Central memory CD4-positive, alpha-beta T cell (primary cell): ENCODE measurements around the gene MPDZ.

Source experiments
- DNase-seq: peaks from one replicate; pipeline ENCODE4 v3.0.0; 2022

MPDZ gene

GRCh38 chr9:13078164-13078563, 201.3 kb downstream of the MPDZ start:
- DNase-seq: no peak

GRCh38 chr9:13076616-13077015, 202.9 kb downstream of the MPDZ start:
- DNase-seq: no peak

DNA sequence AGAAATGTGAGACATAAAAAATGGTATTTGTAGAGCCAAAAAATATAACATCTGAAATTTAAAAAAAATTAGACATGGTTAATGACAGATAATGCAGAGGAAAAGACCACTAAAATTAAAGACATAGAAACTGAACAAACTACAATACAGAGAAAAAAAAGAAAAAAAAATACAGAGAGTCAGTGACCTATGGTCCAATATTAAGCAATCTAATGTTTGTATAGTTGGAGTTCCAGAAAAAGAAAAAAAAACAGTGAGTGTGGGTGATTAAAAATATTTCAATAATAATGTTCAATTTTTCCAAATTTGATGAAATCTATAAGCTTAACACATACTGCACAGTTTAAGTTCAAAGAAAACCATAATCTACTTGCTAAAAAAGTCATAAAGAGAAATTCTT, 207.6 kb downstream of the MPDZ start:
- DNase-seq: no peak

DNA sequence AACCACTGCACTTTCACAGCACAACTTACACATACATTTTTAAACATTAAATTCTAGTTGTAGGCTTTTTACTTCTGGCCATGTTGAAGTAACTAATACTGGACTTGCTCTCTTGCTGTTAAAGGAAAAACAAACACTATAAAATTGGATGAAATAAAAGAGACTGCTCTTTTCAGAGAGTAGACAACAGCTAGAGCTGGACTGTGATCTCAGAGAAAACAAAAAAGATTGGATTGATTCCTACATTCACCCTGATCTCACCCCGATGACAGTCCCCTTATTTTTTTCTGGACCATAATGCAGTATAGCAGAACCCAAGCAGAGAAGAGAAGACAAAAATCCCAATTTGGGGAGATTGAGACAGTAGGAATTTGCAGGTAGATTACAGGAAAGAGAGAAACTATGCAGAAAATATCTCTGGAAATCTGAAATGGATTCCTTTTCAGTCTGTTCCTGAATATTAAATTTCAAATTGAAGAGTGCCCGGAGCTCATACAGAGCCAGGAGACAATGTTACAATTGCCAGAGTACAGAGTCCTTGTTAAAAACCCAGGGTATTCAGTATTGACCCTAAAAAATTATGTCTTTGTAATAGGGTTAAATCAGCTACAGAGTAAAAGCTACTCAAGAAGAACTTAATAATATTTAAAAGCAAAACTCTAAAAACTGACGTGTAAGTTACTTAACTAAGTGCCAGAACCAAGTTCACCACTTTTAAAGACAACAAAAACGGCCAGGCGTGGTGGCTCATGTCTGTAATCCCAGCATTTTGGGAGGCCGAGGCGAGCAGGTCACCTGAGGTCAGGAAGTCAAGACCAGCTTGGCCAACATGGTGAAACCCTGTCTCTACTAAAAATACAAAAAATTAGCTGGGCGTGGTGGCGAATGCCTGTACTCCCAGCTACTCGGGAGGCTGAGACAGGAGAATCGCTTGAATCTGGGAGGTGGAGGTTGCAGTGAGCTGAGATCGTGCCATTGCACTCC, 208.6 kb downstream of the MPDZ start:
- DNase-seq: no peak

GRCh38 chr9:13069498-13069897, 210.0 kb downstream of the MPDZ start:
- DNase-seq: no peak

DNA sequence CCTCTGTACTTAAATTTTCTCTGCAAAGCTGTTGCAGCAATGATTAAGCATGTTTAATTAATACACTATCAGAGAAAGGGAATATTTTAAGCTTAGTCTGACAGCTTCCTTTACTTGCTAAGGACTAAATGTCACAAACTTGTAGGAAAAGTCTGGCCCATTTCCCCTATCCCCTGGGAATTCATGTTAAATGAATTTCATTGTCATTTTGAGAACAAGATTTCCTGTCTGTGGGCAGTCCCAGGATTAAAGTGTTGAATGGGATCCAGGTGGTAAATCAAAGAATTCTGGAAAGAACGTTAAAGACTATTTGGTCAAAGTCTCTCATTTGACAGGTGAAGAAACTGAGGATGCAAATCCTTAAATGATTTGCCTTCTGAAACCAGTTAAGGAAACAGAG, 214.8 kb downstream of the MPDZ start:
- DNase-seq: no peak

- DNase-seq: no peak
These were observed 215.5 kb downstream of the MPDZ start for GRCh38 chr9:13063880-13064459.

GRCh38 chr9:13061390-13061789, 218.1 kb downstream of the MPDZ start:
- no peak for DNase-seq
